Measurements from ENCODE around the gene DDN. TPM values are rescaled to one million over a fixed set of nuclear protein-coding genes. Genes with fewer than 3 reads are reported as not detected.

DDN gene
- total RNA-seq (under 1 TPM; 0.33 to 0.39 TPM), polyA plus RNA-seq (not detected)

- H3K27me3 ChIP-seq (ENCODE audit: insufficient read depth, low read length, poor library complexity, severe bottlenecking) = peaks cover 36% of the 10 kb centered on the region
- peaks cover 47 to 59% of the 10 kb centered on the region in 2 donors for H3K27me3 Mint-ChIP-seq
- H3K27ac Mint-ChIP-seq = peak within 1 kb of the TSS in 7 of 8 donors; percentile 56 to 86 (median 78)
Measured at GRCh38 chr12:48999371-49000131, at the start of gene DDN. Gene DDN (minus strand): TSS chr12:48999375. CDS start chr12:48999287, 88 bp downstream.

DNA sequence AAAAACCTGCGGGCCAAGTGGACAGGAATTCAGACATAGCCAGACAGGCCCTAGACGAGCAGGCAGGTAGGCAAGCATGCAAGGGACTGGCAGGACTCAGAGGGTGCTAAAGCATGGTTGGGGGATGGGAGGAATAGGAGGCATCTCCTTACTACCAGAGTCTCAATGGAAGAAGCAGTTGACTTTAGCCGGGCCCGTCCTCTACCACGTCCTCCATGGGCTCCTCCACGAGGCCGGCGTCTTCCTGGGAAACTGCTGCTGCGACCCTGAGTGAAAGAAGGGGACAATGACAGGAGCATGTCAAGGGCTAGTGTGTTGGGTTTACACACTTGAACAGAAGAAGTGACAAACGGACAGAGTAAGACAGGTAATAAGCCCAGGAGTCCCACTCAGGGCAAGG, 49.8 kb upstream of the DDN start:
- POLR2A ChIA-PET = no interaction called here
- peaks cover 11 to 97% (median 33%) of the 10 kb centered on the region in 3 donors for H3K36me3 Mint-ChIP-seq

More at GRCh38 chr12:48999371-49000131, at the start of gene DDN:
- H3K36me3 ChIP-seq (ENCODE audit: insufficient read depth, low read length) = peaks cover 25% of the 10 kb centered on the region
- Mint-ChIP-seq H3K9me3 (no peaks in the 10 kb centered on the region), H3K4me3 (peak within 1 kb of the TSS; percentile 74 to 82 (median 76)), H3K4me1 (peaks cover 33 to 51% (median 35%) of the 10 kb centered on the region in 3 donors), H3K36me3 (peaks cover 20 to 36% (median 34%) of the 10 kb centered on the region in 3 donors)
- H3K27ac ChIP-seq (ENCODE audit: low read depth, low read length) = no peak within 1 kb of the TSS
- peaks cover 36% of the 10 kb centered on the region for H3K4me1 ChIP-seq (ENCODE audit: insufficient read depth, low read length)
- peak within 1 kb of the TSS; percentile 50 for H3K4me3 ChIP-seq (ENCODE audit: low read length)
- H3K9me3 ChIP-seq (ENCODE audit: low read length) = no peaks in the 10 kb centered on the region
- ChIA-PET POLR2A (interaction anchor here (1.1 to 1.3 kb wide), 2 partner anchors 12 to 32 kb away, joined by 3 to 4 read pairs; no protein-coding TSS in a partner anchor), CTCF (interaction anchor here (1.4 to 15.2 kb wide), 7 partner anchors 15 to 147 kb away, joined by 3 to 237 read pairs (median 9); partner anchors contain the start of genes DDX23 and WNT1)
- DNase-seq = peak; percentile 36 to 69 (median 48)

GRCh38 chr12:49046129-49046895, 47.1 kb upstream of the DDN start:
- Mint-ChIP-seq H3K27ac (peak overlapping the region in 5 of 8 donors; percentile 3 to 90 (median 40)), H3K36me3 (peaks cover 15 to 97% (median 25%) of the 10 kb centered on the region in 3 donors)
- POLR2A ChIA-PET = no interaction called here

More for the DNA sequence above, 49.8 kb upstream of the DDN start:
- no peak for DNase-seq
- CTCF ChIA-PET = interaction anchor here (1.0 to 2.5 kb wide), 2 partner anchors 11 to 15 kb away, joined by 4 to 9 read pairs; no protein-coding TSS in a partner anchor
- no peaks in the 10 kb centered on the region for H3K27me3 ChIP-seq (ENCODE audit: insufficient read depth, low read length, poor library complexity, severe bottlenecking)
- H3K9me3 ChIP-seq (ENCODE audit: low read length) = no peaks in the 10 kb centered on the region
- Mint-ChIP-seq H3K4me3 (no peak overlapping the region), H3K27ac (peak overlapping the region in 2 of 8 donors; percentile 48 to 79), H3K4me1 (peaks cover 8 to 29% (median 14%) of the 10 kb centered on the region in 3 donors), H3K27me3 (no peaks in the 10 kb centered on the region), H3K9me3 (no peaks in the 10 kb centered on the region)
- H3K36me3 ChIP-seq (ENCODE audit: insufficient read depth, low read length) = peaks cover 89% of the 10 kb centered on the region
- H3K4me1 ChIP-seq (ENCODE audit: insufficient read depth, low read length) = no peaks in the 10 kb centered on the region
- H3K27ac ChIP-seq (ENCODE audit: low read depth, low read length) = no peak overlapping the region
- no peak overlapping the region for H3K4me3 ChIP-seq (ENCODE audit: low read length)

GRCh38 chr12:49044660-49045059, 45.5 kb upstream of the DDN start:
- Mint-ChIP-seq H3K27ac (peak overlapping the region; percentile 82 to 97 (median 88)), H3K4me1 (peaks cover 8 to 16% (median 12%) of the 10 kb centered on the region in 3 donors), H3K36me3 (peaks cover 15 to 96% (median 23%) of the 10 kb centered on the region in 3 donors), H3K4me3 (peak overlapping the region in 1 of 7 donors; percentile 27), H3K9me3 (no peaks in the 10 kb centered on the region), H3K27me3 (no peaks in the 10 kb centered on the region)
- no peak for DNase-seq
- H3K27ac ChIP-seq (ENCODE audit: low read depth, low read length) = peak overlapping the region; percentile 32
- H3K4me1 ChIP-seq (ENCODE audit: insufficient read depth, low read length) = no peaks in the 10 kb centered on the region
- no peak overlapping the region for H3K4me3 ChIP-seq (ENCODE audit: low read length)
- no peaks in the 10 kb centered on the region for H3K9me3 ChIP-seq (ENCODE audit: low read length)
- no peaks in the 10 kb centered on the region for H3K27me3 ChIP-seq (ENCODE audit: insufficient read depth, low read length, poor library complexity, severe bottlenecking)
- CTCF ChIA-PET = interaction anchor here (0.7 to 3.0 kb wide), 11 partner anchors 12 to 119 kb away, joined by 3 to 18 read pairs (median 3); partner anchors contain the start of genes ARF3, DDN and FKBP11
- peaks cover 76% of the 10 kb centered on the region for H3K36me3 ChIP-seq (ENCODE audit: insufficient read depth, low read length)
- POLR2A ChIA-PET = no interaction called here

More at GRCh38 chr12:49046129-49046895, 47.1 kb upstream of the DDN start:
- Histone ChIP-seq H3K9me3 (ENCODE audit: low read length) (no peaks in the 10 kb centered on the region), H3K36me3 (ENCODE audit: insufficient read depth, low read length) (peaks cover 90% of the 10 kb centered on the region), H3K27me3 (ENCODE audit: insufficient read depth, low read length, poor library complexity, severe bottlenecking) (no peaks in the 10 kb centered on the region), H3K4me3 (ENCODE audit: low read length) (no peak overlapping the region), H3K27ac (ENCODE audit: low read depth, low read length) (no peak overlapping the region), H3K4me1 (ENCODE audit: insufficient read depth, low read length) (no peaks in the 10 kb centered on the region)
- peaks cover 8 to 16% (median 12%) of the 10 kb centered on the region in 3 donors for H3K4me1 Mint-ChIP-seq
- no peaks in the 10 kb centered on the region for H3K9me3 Mint-ChIP-seq
- DNase-seq = no peak
- no peaks in the 10 kb centered on the region for H3K27me3 Mint-ChIP-seq
- no peak overlapping the region for H3K4me3 Mint-ChIP-seq
- CTCF ChIA-PET = interaction anchor here (1.1 kb wide), 1 partner anchor 58 kb away, joined by 4 read pairs; no protein-coding TSS in a partner anchor

GRCh38 chr12:49043856-49044258, 44.7 kb upstream of the DDN start:
- Mint-ChIP-seq H3K36me3 (peaks cover 15 to 96% (median 21%) of the 10 kb centered on the region in 3 donors), H3K4me1 (peaks cover 8 to 16% (median 12%) of the 10 kb centered on the region in 3 donors), H3K9me3 (no peaks in the 10 kb centered on the region), H3K4me3 (peak overlapping the region in 2 of 7 donors; percentile 18 to 57), H3K27me3 (no peaks in the 10 kb centered on the region), H3K27ac (peak overlapping the region; percentile 62 to 97 (median 94))
- no peaks in the 10 kb centered on the region for H3K4me1 ChIP-seq (ENCODE audit: insufficient read depth, low read length)
- peak; percentile 73 to 91 (median 78) for DNase-seq
- CTCF ChIA-PET = interaction anchor here (0.7 to 3.0 kb wide), 22 partner anchors 11 to 191 kb away, joined by 3 to 18 read pairs (median 3); partner anchors contain the start of genes ARF3, DDN, FKBP11 and RHEBL1
- no peaks in the 10 kb centered on the region for H3K27me3 ChIP-seq (ENCODE audit: insufficient read depth, low read length, poor library complexity, severe bottlenecking)
- POLR2A ChIA-PET = no interaction called here
- no peak overlapping the region for H3K4me3 ChIP-seq (ENCODE audit: low read length)
- no peaks in the 10 kb centered on the region for H3K9me3 ChIP-seq (ENCODE audit: low read length)
- peak overlapping the region; percentile 18 for H3K27ac ChIP-seq (ENCODE audit: low read depth, low read length)
- peaks cover 76% of the 10 kb centered on the region for H3K36me3 ChIP-seq (ENCODE audit: insufficient read depth, low read length)

- Mint-ChIP-seq H3K27ac (peak overlapping the region in 7 of 8 donors; percentile 62 to 97 (median 94)), H3K9me3 (no peaks in the 10 kb centered on the region), H3K36me3 (peaks cover 13 to 96% (median 20%) of the 10 kb centered on the region in 3 donors), H3K27me3 (no peaks in the 10 kb centered on the region), H3K4me3 (no peak overlapping the region), H3K4me1 (peaks cover 8 to 16% (median 12%) of the 10 kb centered on the region in 3 donors)
- Histone ChIP-seq H3K4me3 (ENCODE audit: low read length) (no peak overlapping the region), H3K27ac (ENCODE audit: low read depth, low read length) (no peak overlapping the region), H3K36me3 (ENCODE audit: insufficient read depth, low read length) (peaks cover 76% of the 10 kb centered on the region), H3K27me3 (ENCODE audit: insufficient read depth, low read length, poor library complexity, severe bottlenecking) (no peaks in the 10 kb centered on the region), H3K4me1 (ENCODE audit: insufficient read depth, low read length) (no peaks in the 10 kb centered on the region), H3K9me3 (ENCODE audit: low read length) (no peaks in the 10 kb centered on the region)
- ChIA-PET POLR2A (no interaction called here), CTCF (interaction anchor here (0.7 to 3.0 kb wide), 20 partner anchors 10 to 190 kb away, joined by 3 to 18 read pairs (median 3); partner anchors contain the start of genes ARF3, DDN, FKBP11 and RHEBL1)
- DNase-seq = no peak
Measured at GRCh38 chr12:49043241-49043640, 44.1 kb upstream of the DDN start.

- H3K27ac Mint-ChIP-seq = peak overlapping the region in 7 of 8 donors; percentile 3 to 79 (median 54)
- Histone ChIP-seq H3K4me1 (ENCODE audit: insufficient read depth, low read length) (no peaks in the 10 kb centered on the region), H3K36me3 (ENCODE audit: insufficient read depth, low read length) (peaks cover 72% of the 10 kb centered on the region), H3K27me3 (ENCODE audit: insufficient read depth, low read length, poor library complexity, severe bottlenecking) (no peaks in the 10 kb centered on the region), H3K4me3 (ENCODE audit: low read length) (no peak overlapping the region), H3K27ac (ENCODE audit: low read depth, low read length) (no peak overlapping the region), H3K9me3 (ENCODE audit: low read length) (no peaks in the 10 kb centered on the region)
- no peaks in the 10 kb centered on the region for H3K9me3 Mint-ChIP-seq
- peaks cover 10 to 98% (median 14%) of the 10 kb centered on the region in 3 donors for H3K36me3 Mint-ChIP-seq
- CTCF ChIA-PET = interaction anchor here (0.8 to 2.4 kb wide), 2 partner anchors 27 to 46 kb away, joined by 3 to 13 read pairs; partner anchors contain the start of gene RHEBL1
- H3K4me1 Mint-ChIP-seq = peaks cover 8 to 16% (median 12%) of the 10 kb centered on the region in 3 donors
- H3K4me3 Mint-ChIP-seq = no peak overlapping the region
- POLR2A ChIA-PET = no interaction called here
- no peak for DNase-seq
- no peaks in the 10 kb centered on the region for H3K27me3 Mint-ChIP-seq
Measured at GRCh38 chr12:49041881-49042484, 42.8 kb upstream of the DDN start.

Data from CD8-positive, alpha-beta memory T cell (primary cell).